Measurements from ENCODE around the gene ADAM12. TPM values are rescaled to one million over a fixed set of nuclear protein-coding genes. Genes with fewer than 3 reads are reported as not detected.

ADAM12 gene
- total RNA-seq, 1 experiment from 2014 or later = 0.24 TPM

GRCh38 chr10:126314863-126315493 lies 73.3 kb downstream of the ADAM12 start:
- H3K14ac ChIP-seq (ENCODE audit: insufficient read depth, low read length) = no peak overlapping the region
- no peak overlapping the region for H2BK20ac ChIP-seq (ENCODE audit: low read depth, low read length, poor library complexity, severe bottlenecking)
- H3K4me2 ChIP-seq (ENCODE audit: insufficient read depth, insufficient read length, low read length) = no peak overlapping the region
- Mint-ChIP-seq H3K9me3 (no peaks in the 10 kb centered on the region; a peak in 2 of 5 replicates), H3K4me1 (no peaks in the 10 kb centered on the region; a peak in 1 of 4 replicates), H3K27me3 (ENCODE audit: low read depth) (peaks cover 2% of the 10 kb centered on the region; the same call in 1 of the 2 replicates), H3K27ac (no peak overlapping the region), H3K36me3 (ENCODE audit: insufficient read depth in 1 of 3, low read depth in 3 of 3) (peaks cover 0 to 3% (median 0%) of the 10 kb centered on the region in 3 experiments; a peak in 2 of 7 replicates), H3K4me3 (no peak overlapping the region)
- no peak overlapping the region for H2BK12ac ChIP-seq (ENCODE audit: insufficient read length, low read depth, low read length)
- no peak for TF ChIP-seq CTCF (conservative IDR thresholded peaks at IDR 0.05)
- no peak overlapping the region for H3K56ac ChIP-seq (ENCODE audit: insufficient read length, low read depth, low read length)
- no peaks in the 10 kb centered on the region for H3K79me2 ChIP-seq (ENCODE audit: insufficient read depth, low read length)
- H3K27ac ChIP-seq (ENCODE audit: insufficient read length, low read depth, low read length) = no peak overlapping the region
- H3K18ac ChIP-seq (ENCODE audit: insufficient read length, low read depth, low read length) = no peak overlapping the region
- no peaks in the 10 kb centered on the region for H3K27me3 ChIP-seq (ENCODE audit: insufficient read depth, low read length)
- H2AFZ ChIP-seq (ENCODE audit: low read length) = no peak overlapping the region
- H4K8ac ChIP-seq (replicated peaks; ENCODE audit: insufficient read length, low read depth, low read length) = no peak overlapping the region
- H4K20me1 ChIP-seq (ENCODE audit: control insufficient read depth, insufficient read depth, insufficient read length) = no peaks in the 10 kb centered on the region
- H2BK5ac ChIP-seq (ENCODE audit: insufficient read length, low read length) = no peak overlapping the region
- H3K4ac ChIP-seq (ENCODE audit: low read depth, low read length) = no peak overlapping the region
- no peak overlapping the region for H3K23ac ChIP-seq (ENCODE audit: insufficient read length, low read depth, low read length)
- H4K5ac ChIP-seq (ENCODE audit: insufficient read length, low read depth, low read length) = no peak overlapping the region
- H2BK15ac ChIP-seq (ENCODE audit: low read depth, low read length) = no peak overlapping the region
- no peaks in the 10 kb centered on the region for H3K23me2 ChIP-seq (ENCODE audit: insufficient read length, low read depth, low read length, poor library complexity, severe bottlenecking)
- no peak overlapping the region for H4K91ac ChIP-seq (ENCODE audit: insufficient read length, low read depth, low read length)
- H3K9me3 ChIP-seq (ENCODE audit: control insufficient read depth, low read depth, low read length) = no peaks in the 10 kb centered on the region
- no peaks in the 10 kb centered on the region for H3K79me1 ChIP-seq (ENCODE audit: insufficient read depth, low read depth, low read length, poor library complexity, severe bottlenecking)
- H3K4me1 ChIP-seq (ENCODE audit: insufficient read depth, low read length) = no peaks in the 10 kb centered on the region
- H3T11ph ChIP-seq (ENCODE audit: low read length) = no peak overlapping the region
- no peak for DNase-seq
- WGBS (ENCODE audit: extremely low coverage, insufficient read length, low lambda C conversion rate) = no CpG with 5 or more reads among the region's 14 CpGs
- no peak overlapping the region for H2BK120ac ChIP-seq (ENCODE audit: low read depth, low read length, poor library complexity, severe bottlenecking)
- H2AK5ac ChIP-seq (ENCODE audit: insufficient read length, low read length) = no peak overlapping the region
- H3K9ac ChIP-seq (ENCODE audit: extremely low read depth, insufficient read length, low read length) = no peak overlapping the region

All from H9 (cell line).